GM21447 (cell line): Measurements from ENCODE around the gene ELMO3.

Source experiments
- ATAC-seq: cut with Tn5 transposase; IDR thresholded peaks from one replicate; pipeline ENCODE4 v1.9.1; 2021; ENCODE audit not compliant: unreplicated experiment

ELMO3 gene

DNA sequence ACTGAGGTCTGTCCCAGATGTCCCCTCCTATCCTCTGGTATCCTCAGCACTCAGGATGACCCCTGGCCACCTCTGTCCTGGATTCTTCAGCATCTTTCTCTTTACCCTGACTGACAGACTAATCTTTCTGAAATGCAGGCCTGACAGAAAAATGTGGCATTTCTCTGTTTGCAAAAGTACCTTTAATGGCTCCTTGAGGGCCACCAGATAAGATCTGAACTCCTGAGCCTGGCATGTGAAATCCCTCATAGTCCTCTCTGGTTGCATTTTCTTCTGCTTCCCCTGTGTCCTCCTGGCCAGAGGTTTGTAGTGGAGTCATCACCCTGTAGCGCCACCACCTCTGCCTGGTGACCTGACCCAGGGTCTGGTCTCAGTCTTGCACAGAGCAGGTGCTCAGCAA, 2.0 kb upstream of the ELMO3 start:
- ATAC-seq, result no peak

DNA sequence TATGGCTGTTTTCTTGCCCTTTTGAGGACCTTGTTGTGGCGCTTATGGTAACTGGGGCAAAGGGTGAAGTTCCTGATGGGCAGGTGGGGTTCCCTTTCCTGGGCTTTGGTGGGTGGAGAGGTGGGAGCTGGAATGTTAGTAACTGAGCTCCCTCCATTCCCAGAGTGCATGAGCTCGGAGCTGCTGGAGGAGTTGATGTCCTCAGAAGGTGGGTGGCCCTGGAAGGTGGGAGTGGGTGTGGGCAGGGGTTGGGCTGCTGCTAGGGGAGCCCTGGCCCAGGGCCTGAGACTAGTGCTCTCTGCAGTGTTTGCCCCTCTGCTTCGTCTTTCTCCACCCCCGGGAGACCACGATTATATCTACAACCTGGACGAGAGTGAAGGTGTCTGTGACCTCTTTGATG, 1.2 kb upstream of the ELMO3 start:
- ATAC-seq, result no peak

DNA sequence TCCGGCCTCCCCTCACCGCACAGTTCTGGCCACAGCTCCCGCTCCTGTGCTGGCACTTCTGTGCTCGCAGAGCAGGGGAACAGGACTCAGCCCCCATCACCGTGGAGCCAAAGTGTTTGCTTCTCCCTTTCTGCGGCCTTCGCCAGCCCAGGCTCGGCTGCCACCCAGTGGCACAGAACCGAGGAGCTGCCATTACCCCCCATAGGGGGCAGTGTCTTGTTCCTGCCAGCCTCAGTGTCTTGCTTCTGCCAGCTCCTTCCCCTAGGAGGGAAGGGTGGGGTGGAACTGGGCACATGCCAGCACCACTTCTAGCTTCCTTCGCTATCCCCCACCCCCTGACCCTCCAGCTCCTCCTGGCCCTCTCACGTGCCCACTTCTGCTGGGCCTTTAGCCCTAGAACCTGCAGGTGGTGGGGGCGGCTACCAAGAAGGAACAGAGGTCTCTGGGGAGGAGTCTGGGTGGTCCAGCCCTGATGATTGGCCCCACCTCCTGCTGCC, 645 bp upstream of the ELMO3 start:
- no peak for ATAC-seq

DNA sequence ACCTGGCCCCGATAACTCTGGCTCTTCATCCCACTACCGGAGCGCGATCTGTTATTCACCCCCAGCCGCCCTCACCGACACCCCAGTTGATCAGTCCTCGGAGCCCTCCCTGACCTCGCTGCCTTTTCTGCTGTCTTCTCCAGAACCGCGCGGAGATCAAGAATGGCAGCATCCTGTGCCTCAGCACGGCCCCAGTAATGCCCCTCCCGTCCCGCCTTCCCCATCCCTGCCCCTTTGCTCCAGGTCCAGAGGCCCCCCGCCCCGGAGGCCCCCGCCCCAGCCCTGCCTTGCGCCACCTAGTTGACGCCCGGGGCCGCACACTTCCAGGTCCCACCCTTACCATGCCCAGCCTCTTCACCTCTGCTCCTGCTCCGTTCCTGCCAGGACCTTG, 872 bp downstream of the ELMO3 start:
- ATAC-seq, result no peak

DNA sequence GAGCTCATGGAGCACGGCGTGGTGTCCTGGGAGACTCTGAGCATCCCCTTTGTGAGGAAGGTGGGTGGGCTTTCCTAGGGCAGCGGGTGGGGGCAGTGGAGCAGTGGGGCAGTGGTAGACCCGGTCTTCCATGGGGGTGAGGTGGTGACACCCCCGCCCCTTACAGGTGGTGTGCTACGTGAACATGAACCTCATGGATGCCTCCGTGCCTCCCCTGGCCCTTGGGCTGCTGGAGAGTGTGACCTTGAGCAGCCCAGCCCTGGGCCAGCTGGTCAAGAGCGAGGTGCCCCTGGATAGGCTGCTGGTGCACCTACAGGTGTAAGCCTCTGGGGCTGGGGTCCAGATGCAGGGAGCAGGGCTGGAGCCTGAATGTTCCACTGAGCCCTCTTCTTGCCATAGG, 1.6 kb downstream of the ELMO3 start:
- ATAC-seq, result no peak

DNA sequence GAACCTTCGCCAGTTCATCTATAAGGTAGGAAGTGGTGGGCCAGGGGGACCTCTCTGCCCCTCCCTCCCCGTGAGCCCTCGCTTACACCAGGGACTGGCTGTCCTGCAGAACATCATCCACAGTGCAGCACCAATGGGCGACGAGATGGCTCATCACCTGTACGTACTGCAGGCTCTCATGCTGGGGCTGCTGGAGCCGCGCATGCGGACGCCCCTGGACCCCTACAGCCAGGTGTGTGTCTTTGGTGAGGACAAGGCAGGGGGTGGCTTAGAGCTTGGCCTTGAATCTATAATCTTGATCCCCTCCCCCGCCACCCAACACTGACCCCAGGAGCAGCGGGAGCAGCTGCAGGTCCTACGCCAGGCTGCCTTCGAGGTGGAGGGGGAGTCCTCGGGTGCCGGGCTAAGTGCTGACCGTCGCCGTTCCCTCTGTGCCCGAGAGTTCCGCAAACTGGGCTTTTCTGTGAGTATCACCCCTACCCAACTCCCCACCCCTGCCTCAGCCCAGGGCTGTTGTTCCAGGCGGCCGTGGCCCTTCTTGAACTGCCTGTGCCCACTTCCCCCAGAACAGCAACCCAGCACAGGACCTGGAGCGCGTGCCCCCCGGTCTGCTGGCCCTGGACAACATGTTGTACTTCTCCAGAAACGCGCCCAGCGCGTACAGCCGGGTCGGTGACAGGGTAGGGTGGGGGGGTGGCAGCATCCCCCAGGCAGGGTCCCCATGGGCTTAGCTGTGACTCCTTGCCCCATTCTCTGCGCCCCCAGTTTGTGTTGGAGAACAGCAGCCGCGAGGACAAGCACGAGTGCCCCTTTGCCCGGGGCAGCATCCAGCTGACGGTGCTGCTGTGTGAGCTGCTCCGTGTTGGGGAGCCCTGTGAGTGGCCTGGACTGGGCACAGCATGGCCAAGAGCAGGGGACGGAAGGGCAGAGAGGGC, 2.7 kb downstream of the ELMO3 start:
- no peak for ATAC-seq

DNA sequence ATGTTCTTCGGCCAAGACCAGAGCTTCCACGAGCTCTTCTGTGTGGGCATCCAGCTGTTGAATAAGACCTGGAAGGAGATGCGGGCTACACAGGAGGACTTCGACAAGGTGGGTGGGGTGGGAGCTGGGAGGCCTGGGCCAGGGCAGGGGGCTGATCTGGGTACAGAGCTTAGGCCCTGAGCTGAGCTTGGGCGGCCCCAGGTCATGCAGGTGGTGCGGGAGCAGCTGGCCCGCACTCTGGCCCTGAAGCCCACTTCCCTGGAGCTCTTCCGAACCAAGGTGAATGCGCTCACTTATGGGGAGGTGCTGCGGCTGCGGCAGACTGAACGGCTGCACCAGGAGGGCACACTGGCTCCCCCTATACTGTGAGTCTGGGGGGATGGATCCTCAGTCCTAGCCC, 3.5 kb downstream of the ELMO3 start:
- ATAC-seq, result no peak

DNA sequence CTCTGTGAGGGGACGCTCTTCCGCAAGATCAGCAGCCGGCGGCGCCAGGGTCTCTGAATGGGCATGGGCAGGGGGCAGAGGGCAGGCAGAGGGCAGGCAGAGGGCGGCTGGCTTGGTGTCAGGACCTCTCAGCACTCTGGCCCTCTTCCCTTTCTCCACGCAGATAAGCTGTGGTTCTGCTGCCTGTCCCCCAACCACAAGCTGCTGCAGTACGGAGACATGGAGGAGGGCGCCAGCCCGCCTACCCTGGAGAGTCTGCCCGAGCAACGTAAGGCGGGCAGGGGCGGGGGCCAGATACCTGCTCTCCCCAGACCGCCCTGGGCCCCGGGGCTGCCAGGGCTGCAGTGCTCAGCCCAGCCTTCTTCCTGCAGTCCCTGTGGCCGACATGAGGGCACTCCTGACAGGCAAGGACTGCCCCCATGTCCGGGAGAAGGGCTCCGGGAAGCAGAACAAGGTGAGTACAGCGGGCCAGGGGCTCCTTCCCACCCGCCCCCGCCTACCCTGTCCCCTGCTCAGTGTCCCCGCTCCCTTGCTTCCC, 4.1 kb downstream of the ELMO3 start:
- no peak for ATAC-seq

DNA sequence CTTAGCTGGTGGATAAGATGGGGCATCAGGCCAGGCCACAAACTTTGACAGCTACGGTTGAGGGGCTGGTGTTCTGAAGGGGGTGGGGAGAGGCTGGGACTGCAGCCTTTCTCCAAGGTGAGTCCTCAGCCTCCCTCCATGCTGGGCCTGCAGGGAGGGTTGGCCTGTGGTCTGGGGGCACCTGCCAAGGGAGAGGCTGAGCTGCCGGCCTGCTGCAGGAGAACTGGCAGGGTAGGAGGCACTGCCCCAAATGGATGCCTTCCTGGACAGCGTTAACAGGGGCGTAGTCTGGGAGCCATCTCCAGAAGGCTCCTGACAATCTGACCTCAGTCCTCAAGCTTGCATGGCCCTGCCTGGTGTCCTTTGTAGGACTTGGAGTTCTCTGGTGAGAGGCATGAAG, 5.1 kb downstream of the ELMO3 start:
- ATAC-seq, result no peak

DNA sequence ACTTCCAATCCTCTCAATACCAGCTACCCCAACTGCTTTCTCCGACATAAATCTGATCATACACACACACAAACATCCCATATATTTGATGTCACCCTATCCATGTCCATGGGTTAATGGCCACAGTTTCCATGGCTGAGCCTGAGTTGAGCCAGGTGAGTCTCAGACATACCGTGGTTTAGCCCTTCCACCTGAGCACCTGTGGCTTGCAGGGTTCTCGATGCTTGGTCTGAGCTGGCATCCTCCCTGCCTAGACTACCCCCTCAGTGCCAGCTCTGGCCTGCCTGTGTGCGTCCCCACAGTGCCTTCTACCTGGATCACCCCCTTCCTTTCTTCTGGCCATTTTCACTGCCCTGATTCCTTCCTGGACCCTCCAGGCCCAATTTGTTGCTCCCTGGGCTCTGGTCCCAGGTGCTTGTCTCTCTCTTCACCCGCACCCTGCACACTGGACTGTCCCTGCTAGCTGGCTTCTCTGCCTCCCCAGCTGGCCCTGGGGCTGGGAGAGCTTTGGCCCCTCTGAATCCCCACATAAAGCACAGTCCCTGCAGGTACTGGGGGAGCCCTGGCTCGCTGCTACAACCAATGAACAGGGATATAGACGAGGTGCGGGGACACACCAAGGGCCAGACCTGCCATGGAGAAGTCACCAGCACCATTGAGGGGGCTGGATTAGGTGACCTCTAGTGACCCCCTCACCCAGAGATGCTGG, 7.4 kb downstream of the ELMO3 start:
- ATAC-seq, result no peak

DNA sequence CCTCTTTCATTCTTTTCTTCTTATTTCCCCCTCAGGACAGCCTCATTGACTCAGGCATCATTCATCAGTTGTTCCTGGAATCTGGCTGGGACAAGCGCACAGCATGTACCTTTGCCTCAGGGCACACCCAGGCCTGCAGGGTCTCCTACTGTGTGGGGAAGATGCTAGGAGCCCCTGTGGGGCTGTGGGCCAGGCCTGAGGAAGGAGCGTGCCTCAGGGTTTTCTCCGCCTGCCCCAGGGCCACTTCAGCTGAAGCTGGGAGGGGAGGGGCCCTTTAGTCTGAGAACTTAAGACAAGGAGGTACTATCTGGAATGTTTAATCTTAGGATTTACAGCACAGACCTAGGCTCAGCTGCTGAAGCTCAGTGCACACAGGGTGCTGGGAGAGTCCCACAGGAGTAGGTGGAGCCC, 7.9 kb downstream of the ELMO3 start:
- no peak for ATAC-seq

DNA sequence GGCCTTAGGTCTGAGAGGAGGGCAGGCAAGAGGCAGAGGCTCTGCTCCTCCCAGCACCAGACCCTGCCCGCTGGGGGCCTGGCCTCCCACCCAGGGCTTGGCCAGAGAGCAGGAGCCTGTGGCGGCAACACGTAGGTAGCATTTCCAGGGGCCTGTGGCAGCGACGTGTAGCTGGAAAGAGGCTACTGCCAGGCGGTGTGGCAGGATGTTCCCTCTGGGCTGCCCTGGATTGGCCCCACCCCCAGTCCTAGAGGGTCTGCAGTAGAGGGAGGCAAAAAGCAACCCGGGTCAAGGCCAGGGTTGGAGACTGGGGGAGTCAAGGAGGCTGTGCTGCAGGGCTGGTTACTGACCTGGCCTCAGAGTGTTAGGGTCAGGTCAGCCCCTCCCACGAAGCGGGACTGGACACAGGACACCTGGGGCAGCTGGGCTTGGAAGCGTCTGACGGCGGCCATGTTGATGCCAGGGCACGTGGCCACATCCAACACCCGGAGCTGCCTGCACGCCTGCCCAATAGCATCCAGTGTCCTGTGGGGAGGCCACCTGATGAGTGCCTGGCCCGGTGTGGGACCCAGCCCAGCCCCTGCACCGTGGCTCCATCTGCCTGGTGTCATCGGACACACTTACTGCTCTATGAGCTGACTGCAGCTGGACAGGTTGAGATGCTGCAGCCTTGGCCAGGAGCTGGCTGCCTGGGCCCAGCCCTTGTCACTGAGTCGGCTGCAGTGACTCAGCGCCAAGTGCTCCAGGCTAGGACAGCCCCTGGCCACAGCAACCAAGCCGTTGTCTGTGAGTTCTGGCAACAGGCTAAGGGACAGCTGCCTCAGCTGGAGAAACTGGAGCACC, 8.5 kb downstream of the ELMO3 start:
- ATAC-seq, result no peak

DNA sequence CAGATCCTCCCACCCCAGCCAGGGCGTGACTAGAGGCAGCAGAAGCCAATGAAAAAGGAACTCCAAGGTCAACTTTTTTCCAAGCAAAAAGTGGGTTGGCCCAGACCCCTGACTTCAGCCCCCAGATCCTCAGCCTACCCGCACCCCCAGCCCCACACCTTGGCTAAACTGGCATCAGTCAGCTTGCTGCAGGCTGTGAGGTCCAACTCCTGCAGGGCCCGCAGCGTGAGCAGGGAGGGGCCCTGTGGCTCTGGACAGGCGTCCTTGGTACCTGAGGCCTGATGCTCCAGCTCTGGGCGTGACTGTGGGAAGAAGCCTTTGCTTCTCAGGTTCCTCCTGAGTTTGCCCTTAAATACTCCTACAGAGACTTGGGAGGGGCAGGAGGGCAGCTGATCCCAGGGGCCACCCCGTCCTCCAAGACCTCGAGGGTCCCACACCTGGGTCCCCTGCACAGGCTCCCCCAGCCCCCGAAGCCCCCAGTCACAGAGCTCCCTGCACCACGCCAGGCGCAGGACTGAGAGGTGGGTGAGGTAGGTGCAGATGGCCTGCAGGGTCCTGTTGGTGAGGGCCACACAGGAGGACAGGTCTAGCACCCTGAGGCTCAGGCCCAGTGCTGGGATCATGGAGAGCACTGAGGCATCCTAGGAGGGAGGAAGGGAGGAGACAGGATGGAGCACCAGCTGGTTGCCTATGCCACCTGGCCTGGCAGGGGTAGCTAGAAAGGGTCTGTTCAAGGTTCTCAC, 9.4 kb downstream of the ELMO3 start:
- ATAC-seq, result no peak

DNA sequence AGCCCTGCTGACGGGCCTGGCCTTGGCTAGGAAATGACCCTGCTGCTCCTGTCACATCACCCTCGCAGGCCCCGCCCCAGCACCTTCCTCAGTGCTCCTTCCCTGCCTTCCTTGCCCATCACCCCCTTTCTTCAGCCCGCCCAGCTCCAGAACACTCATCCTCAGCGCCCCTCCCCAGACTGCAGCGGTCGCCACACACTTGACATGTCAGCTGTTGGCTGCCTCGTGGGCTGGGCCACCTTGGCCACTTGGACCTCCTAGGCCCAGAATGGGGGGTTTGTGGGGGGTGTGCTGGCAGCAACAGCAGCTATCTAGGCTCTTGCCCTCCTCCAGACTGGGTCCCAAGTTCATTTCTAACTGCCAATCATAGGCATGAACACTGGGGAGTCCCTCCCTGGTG, 10.6 kb downstream of the ELMO3 start:
- no peak for ATAC-seq

DNA sequence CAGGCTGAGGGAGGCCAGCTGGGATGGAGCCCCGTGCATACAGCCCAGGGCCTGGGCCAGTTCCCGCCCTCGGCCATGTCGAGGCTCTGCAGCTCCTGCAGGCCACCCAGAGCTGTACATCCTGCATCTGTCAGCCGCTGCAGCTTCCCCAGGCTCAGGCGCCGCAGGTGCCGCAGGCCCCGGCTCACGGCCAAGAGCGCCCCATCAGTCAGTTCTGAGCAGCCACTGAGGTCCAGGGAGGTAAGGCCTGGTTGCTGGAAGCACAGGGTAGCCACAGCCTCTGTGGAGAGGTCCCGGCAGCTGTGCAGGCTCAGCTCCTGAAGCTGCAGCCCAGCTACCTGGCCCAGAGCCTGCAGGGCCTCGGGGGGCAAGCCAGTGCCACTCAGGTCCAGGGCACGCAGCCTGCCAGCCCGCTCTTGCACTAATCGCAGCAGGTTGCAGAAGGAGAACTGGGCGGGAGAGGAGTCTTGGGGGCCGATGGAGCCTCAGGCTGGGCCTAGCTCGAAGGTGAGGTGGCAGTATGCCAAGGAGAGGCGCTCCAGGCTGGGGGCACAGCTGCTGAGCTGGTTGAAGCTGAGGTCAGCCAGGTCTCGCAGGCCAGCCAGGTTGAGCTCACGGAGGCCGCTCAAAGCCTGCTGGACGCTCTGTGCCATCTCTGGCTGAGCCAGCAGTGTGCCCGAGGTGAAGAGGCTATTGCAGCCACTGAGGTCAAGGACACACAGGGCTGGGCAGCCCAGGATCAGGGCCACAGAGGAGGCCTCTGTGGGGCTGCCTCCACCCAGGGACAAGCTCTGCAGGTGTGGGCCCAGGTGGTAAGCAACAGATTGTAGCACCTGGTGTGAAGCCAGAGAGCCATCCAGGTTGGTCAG, 11.4 kb downstream of the ELMO3 start:
- no peak for ATAC-seq

DNA sequence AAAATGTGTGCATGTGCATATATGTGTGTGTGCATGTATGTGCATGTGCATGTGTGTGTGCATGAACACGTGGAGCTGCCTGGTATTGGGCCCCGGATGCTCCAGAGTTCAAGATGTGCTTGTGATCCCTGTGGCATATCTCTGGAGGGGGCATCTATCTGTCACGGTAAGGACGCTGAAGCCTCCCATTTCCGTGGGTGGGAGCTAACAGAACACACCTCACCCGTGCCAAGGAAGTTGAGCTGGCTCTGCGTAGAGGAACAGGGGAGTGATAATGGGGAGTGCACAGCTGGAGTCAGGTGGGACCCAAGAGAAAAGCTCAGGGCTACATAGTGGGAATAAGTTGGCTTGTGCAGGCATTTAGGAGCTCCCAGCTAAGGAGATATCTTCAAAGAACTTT, 12.7 kb downstream of the ELMO3 start:
- ATAC-seq, result no peak

DNA sequence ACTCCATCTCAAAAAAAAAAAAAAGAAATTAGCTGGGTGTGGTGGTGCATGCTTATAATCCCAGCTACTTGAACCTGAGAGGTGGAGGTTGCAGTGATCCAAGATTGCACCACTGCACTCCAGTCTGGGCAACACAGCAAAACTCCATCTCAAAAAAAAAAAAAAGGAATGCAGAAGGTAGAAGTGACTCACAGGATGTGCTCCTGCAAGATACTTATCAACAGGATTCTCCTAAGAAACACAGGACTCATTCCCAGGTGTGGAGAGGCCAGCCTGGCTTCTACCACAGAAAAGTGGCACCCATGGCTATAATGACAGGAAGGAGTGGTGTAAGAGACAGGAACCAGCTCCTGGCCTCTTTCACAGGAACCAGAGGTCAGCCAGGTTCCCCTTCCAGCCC, 13.8 kb downstream of the ELMO3 start:
- no peak for ATAC-seq

DNA sequence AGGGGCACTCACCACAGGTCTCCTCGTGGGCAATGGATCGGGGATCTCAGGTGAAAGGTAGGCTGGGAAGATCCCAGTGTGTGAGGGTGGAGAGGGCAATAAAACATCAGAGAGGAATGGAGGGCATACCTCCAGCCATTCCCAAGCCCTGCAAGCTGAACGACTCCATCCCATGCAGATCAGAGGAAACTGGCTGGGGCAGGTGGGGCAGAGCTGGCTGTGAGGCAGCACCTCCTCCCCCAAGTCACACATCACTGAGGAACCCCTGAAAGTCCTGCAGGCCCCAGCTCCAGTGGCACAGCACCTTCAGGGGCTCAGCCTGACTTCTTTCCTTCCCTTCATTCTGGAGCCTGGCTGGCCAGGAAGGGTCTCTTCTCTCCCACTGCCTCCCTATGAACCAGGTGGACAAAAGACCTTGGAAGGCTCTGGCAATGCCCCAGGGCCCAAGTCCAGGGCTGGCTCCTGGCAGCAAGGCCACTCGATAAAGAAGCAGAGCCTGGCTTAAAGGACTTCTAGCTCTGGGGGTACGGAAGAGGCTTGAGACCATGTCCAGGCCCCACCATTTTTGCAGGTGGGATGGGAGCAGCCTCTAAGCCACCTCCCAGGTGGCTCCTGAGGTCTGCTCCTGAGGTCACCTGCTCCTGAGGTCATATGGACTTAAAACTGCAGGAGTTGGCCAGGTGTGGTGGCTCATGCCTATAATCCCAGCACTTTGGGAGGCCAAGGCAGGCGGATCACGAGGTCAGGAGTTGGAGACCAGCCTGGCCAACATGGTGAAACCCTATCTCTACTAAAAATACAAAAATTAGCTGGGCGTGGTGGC, 14.5 kb downstream of the ELMO3 start:
- no peak for ATAC-seq

DNA sequence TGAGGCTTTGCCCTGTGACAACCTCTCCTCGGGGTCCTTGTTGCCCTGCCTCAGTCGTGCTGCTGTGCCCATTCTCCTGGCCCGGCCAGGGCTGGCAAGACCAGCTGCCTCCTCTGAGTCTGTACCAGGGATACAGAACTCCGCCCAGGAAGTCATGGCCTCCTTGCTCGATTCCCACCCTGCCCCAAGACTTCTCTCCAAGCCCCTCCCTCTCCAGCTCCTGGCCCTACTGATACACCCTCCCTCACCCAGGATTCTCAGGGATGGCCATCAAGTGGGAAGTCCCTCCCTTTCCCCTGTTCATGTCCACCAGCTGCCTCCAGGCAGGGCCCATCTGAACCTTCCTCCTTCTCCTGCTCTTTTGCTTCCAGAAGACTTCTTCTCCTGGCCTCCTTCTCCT, 16.8 kb downstream of the ELMO3 start:
- ATAC-seq, result no peak
